GM10847 (cell line): ENCODE results near the gene KBTBD13.

Source experiments
- POLR2A ChIP-seq: IDR thresholded peaks from 2 replicates; pipeline ENCODE4 v1.6.1; 2011; ENCODE audit not compliant: insufficient read length; ENCODE audit errors: extremely low read depth

Gene KBTBD13

DNA sequence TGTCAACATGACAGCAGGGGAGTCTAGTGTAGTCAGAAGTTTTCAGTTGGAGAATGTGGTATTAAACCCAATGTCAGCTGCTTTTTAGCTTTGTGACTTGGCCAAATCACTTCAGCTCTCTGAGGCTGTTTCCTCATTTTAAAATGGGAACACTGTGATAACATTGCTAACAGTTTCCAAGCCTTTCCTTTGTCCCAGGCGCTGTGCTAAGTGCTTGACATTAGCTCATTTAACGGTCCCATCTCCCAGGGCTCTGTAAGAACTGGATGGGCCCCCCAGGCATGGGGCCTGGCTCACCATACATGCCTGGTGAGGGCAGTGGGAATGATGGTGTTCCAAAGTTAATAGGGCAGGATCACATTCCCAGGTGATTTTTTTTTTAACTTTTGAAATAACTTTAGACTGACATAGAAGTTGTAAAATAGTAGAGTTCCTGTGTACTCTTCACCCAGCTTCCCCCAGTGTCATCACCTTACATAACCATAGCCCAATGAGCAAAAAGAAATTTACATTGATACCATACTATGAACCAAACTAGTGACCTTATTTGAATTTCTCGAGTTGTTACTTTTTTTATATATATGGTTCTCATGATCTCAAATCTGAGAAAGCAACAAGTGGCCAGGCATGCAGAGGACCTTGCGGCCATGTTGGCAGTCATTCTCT, 16.5 kb upstream of the KBTBD13 start:
- TF ChIP-seq POLR2A = no peak

DNA sequence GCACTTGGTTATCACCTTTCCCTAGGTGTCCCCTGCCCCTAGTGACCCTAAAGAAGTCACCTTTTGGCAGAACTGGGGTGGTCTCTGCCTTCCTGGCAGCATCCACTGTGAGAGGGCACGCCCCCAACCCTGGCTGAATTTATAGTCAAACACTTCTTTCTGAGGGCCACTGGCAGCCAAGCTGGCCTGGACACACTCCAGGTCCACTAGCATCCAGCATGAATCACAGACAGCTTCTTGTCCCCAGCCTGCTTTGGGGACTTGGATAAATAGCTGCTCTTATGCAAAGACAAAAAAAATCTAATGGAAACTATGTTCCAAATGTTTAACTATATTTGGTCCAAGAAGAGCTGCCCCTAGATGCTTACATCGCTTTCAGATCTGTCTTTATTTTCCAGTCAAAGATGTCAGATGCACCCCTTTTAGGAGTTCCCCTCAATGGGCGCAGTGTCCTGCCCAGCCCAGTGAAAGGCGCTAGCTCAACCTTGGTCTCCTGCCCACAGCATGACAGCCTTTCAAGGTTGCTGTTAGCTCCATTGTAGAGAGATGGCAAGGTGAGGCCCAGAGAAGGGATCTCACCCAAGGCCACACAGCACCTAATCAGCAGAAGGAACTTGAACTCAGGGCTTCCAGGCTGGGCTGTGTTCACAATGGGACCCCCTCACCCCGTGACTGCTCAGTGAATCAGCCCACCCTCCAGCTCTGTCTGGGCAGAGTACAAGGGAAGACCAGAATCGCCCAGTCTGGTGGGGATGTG, 15.7 kb upstream of the KBTBD13 start:
- no peak for TF ChIP-seq POLR2A

DNA sequence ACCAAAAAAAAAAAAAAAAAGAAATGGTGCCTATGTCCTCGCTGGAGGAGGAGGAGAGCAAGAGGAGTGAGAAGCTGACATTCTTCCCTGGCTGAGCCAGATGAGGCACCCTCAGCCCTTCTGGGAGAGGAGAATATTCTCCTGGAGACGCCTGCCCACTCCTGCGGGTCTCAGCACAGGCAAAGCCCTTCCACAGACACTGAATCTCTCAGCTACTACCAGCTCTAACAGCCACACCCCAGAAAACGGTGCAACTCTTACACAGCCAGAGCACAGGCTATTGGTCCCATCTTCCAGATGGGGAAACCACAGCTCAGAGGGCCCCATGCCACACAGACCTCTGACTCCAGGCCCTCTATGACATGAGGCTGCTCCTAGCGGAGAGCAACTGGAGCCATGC, 14.5 kb upstream of the KBTBD13 start:
- no peak for TF ChIP-seq POLR2A

DNA sequence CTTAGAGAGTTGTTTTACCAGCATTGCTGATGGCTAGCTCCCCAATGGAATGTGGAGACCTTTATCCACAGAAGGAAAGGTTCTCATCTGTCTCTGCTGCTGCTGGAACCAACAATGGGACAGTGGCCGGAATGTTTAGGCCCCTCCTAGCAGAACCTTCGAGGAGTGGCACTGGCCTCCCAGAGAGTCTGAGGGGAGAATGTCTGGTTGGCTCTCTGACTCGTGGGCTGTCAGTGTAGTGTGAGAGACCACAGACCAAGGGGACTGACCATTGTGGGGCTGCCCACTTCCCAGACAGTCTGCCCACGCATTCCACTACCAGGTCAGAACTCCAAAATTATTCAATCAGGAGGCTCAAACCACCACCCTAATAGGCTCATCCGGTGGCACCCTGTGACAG, 13.8 kb upstream of the KBTBD13 start:
- TF ChIP-seq POLR2A = no peak

- TF ChIP-seq POLR2A = no peak
Observed at GRCh38 chr15:65066001-65066634, 10.4 kb upstream of the KBTBD13 start.

DNA sequence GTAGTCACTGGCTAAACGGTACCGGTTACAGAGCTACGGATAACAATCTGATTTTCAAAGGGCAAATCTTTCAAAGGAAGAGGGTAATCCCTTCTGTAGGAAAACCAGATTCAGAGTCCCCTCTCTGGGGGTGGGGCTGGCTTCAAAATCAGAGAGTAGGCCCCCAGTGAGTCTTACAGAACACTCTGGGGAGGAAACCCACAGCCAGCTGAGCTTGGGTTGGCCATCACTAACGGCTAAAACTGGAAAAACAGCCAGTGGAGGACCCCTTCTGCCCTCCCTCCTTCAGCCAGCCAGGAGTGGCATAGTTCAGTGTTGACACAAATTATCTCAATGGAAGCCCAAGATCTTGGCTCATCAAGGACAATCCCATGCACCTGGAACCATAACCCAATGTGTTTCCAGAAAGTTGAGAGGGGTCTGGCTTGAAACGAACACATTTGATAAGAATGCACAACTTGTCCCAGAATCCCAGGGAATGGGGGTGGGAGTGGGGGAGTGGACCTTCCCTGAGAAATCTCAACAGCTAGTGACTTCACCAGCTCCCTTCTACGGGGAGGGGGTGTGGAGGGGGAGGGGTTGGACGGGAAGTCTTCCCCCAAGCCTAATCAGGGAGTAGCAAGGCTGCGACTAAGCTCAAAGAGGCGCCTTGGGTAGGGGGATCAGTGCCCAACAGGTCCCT, 9.8 kb upstream of the KBTBD13 start:
- TF ChIP-seq POLR2A = no peak

DNA sequence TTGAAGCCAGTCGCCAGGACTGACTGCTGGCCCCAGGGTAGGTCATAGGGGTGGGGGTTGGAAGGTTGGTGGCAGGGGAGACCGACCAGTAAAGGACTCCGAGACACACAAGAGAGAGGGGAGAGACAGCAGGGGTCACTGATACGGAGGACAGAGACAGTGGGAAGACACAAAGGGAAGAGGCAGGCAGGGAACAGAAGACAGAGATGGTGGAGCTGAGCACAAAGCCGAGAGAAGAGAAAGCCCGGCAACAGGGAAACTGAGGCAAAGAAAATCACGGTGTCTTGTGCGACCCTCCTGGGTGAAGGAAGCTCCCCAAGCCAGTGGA, 9.3 kb upstream of the KBTBD13 start:
- no peak for TF ChIP-seq POLR2A

GRCh38 chr15:65067645-65068402, 8.7 kb upstream of the KBTBD13 start, which contains the start of gene RASL12:
Gene RASL12 (minus strand): TSS chr15:65067991. CDS start chr15:65067835, 156 bp downstream.
- no peak for TF ChIP-seq POLR2A

GRCh38 chr15:65068403-65068788, 8.2 kb upstream of the KBTBD13 start:
- no peak for TF ChIP-seq POLR2A

- TF ChIP-seq POLR2A = no peak
Observed at GRCh38 chr15:65069179-65069578, 7.4 kb upstream of the KBTBD13 start.

DNA sequence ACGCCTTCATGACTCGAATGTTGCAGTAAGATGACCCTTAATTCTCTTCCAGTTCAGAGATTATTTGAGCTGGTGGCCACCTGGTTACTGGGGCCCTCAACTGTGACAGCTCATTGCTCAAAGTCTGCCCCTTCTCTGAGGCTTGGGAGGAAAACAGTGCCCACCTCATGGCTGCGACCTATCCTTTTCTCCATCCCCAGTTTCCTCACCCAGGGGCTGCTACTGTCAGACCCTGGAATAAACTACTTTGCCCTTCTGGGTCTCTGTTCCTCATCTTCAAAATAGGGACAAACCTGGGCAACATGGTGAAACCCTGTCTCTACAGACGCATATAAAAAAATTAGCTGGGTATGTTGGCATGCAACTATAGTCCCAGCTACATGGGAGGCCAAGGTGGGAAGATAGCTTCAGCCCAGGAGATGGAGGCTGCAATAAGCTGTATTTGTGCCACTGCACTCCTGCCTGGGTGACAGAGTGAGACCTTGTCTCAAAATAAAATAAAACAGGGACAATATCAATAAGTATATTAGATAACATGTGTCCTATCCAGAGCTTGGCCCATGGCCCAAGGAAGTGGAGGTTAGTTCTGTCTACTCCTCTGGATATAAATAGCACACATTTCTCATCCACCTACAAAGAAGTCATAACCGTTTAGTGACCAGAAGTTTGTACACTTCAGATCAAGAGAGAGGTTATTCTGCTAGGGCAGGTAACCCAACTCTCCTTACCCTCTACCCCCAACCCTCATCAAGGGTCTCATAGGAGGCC, 6.6 kb upstream of the KBTBD13 start:
- TF ChIP-seq POLR2A = no peak

- TF ChIP-seq POLR2A = no peak
Observed at GRCh38 chr15:65071381-65071811, 5.2 kb upstream of the KBTBD13 start.

DNA sequence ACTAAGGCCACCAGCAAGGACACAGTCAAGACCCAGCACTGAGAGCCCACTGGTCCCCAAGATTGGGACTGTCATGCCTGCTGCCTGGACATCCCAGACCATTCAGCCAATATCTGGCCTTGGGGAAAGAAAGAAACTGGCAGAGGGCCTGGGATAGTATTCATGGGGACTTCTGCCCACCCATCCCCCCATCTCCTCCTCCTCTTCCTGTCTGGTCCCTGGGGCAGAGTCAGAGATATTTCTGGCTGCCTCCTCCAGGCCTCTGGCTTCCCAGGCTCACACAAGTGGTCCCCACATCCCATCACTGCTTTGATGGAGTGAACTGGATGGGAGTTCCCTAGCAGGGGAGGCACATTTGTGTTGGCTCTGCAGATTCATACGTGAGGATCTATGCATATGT, 4.5 kb upstream of the KBTBD13 start:
- no peak for TF ChIP-seq POLR2A

DNA sequence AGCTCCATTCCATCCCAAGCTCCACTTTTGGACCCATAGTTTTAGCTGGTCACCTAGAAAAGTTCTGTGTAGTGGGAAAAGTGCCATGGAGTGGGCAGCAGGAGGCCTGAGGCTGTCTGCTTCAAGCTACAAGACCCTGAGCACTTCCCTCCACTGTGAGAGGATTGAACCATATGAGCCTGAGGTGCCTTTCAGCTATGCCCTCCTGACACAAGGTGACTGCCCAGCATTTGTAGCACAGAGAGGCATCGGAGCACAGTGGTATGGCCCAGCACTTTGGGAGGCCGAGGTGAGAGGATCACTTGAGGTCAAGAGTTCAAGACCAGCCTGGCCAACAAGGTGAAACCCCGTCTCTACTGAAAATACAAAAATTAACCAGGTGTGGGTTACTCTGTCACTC, 3.9 kb upstream of the KBTBD13 start:
- no peak for TF ChIP-seq POLR2A
